Neural progenitor cell (in vitro differentiated cells): Measurements from ENCODE around the gene EVI5L. TPM values are rescaled to one million over a fixed set of nuclear protein-coding genes. Genes with fewer than 3 reads are reported as not detected.

Experiments
- DNase-seq: peaks from one replicate; pipeline ENCODE4 v3.0.0-alpha.2; 2016; ENCODE audit warnings: low spot score
- H2AFZ ChIP-seq: fragments of 200-600 bp; sonication (generic); replicated peaks from 2 replicates; pipeline ENCODE4 v1.6.1; 2016; ENCODE audit warnings: antibody characterized with exemption
- H3F3A ChIP-seq: fragments of 200-600 bp; sonication (generic); 2 replicates; pipeline ENCODE4 v1.6.1; 2016; ENCODE audit warnings: antibody characterized with exemption, low read depth
- H3K27ac ChIP-seq: fragments of 200-600 bp; sonication (generic); 2 replicates; pipeline ENCODE4 v1.5.1; 2016; ENCODE audit warnings: mild to moderate bottlenecking
- H3K27me3 ChIP-seq: fragments of 200-600 bp; sonication (generic); 2 replicates; pipeline ENCODE4 v1.6.1; 2016; ENCODE audit warnings: mild to moderate bottlenecking, moderate library complexity
- H3K36me3 ChIP-seq: fragments of 200-600 bp; sonication (generic); 2 replicates; pipeline ENCODE4 v1.5.1; 2016
- H3K4me1 ChIP-seq: fragments of 200-600 bp; sonication (generic); 2 replicates; pipeline ENCODE4 v1.6.1; 2016; ENCODE audit warnings: mixed run types
- H3K4me2 ChIP-seq: fragments of 200-600 bp; sonication (generic); 2 replicates; pipeline ENCODE4 v1.6.1; 2016
- H3K4me3 ChIP-seq: fragments of 200-600 bp; sonication (generic); 2 replicates; pipeline ENCODE4 v1.5.1; 2016
- H3K79me2 ChIP-seq: fragments of 200-600 bp; sonication (generic); 2 replicates; pipeline ENCODE4 v1.6.1; 2016; ENCODE audit warnings: low read depth
- H3K9ac ChIP-seq: fragments of 200-600 bp; sonication (generic); 2 replicates; pipeline ENCODE4 v1.6.1; 2016
- H3K9me3 ChIP-seq: fragments of 200-600 bp; sonication (generic); 2 replicates; pipeline ENCODE4 v1.5.1; 2016; ENCODE audit warnings: low read depth
- H4K20me1 ChIP-seq: fragments of 200-600 bp; sonication (generic); 2 replicates; pipeline ENCODE4 v1.6.1; 2016; ENCODE audit warnings: low read depth
- H3K27ac Mint-ChIP-seq: 3 replicates; pipeline ENCODE4 v1.8.0; 2021; ENCODE audit warnings: mixed read lengths
- H3K27me3 Mint-ChIP-seq: 2 replicates; pipeline ENCODE4 v1.8.0; 2022; ENCODE audit warnings: low read depth, mild to moderate bottlenecking, inconsistent platforms, moderate library complexity, mixed read lengths; ENCODE audit not compliant: insufficient read depth
- H3K36me3 Mint-ChIP-seq: 3 replicates; pipeline ENCODE4 v1.8.0; 2021; ENCODE audit warnings: mixed read lengths
- H3K4me1 Mint-ChIP-seq: 3 replicates; pipeline ENCODE4 v1.8.0; 2021; ENCODE audit warnings: mixed read lengths
- H3K4me3 Mint-ChIP-seq: 3 replicates; pipeline ENCODE4 v1.8.0; 2021; ENCODE audit warnings: mild to moderate bottlenecking, moderate library complexity, mixed read lengths
- H3K9me3 Mint-ChIP-seq: 3 replicates; pipeline ENCODE4 v1.8.0; 2020; ENCODE audit warnings: mixed read lengths
- EZH2 ChIP-seq: fragments of 200-600 bp; sonication (generic); IDR thresholded peaks from 2 replicates; pipeline ENCODE4 v1.6.1; 2017; ENCODE audit warnings: antibody characterized with exemption, mild to moderate bottlenecking, moderate library complexity
- EZH2phosphoT487 ChIP-seq: fragments of 200-600 bp; sonication (generic); IDR thresholded peaks from 2 replicates; pipeline ENCODE4 v1.6.1; 2017; ENCODE audit warnings: antibody characterized with exemption
- total RNA-seq: library from RNA; depleted of rRNA; stranded (reverse); fragments of >200 nt; gene quantifications from 2 replicates; pipeline ENCODE4 v1.2.3, GENCODE V29; 2015; ENCODE audit warnings: low replicate concordance
- TF ChIP-seq, protein P1 (sequence below): fragments of 200-600 bp; sonication (generic); IDR thresholded peaks from 2 replicates; pipeline ENCODE4 v1.5.1; 2017; ENCODE audit warnings: antibody characterized with exemption, mild to moderate bottlenecking

Gene EVI5L
- total RNA-seq, 1 donor from 2014 or later, result 4.1 TPM

DNA sequence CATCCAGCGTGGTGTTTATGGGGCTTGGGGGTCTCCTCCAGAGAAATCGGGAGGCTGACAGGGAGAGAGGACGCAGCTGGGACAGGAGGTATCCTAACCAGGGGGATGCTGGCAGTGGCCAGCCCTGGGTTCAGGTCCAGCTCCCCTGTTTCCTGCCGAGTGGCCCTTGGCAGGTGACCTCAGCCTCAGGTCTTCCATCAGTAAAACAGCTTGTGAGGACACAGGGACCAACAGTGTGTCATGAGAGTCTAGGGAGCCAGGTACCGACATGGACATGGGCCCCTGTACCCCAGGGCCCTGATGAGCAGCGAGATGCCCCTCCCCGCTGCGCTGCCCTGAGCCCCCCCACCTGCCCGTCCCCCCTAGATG is 19.6 kb downstream of the EVI5L start:
- Histone ChIP-seq H2AFZ (no peak overlapping the region), H3K36me3 (no peaks in the 10 kb centered on the region), H3K79me2 (no peaks in the 10 kb centered on the region), H4K20me1 (peaks cover 12% of the 10 kb centered on the region), H3K4me3 (no peak overlapping the region), H3F3A (no peaks in the 10 kb centered on the region), H3K9ac (no peak overlapping the region), H3K4me1 (no peaks in the 10 kb centered on the region), H3K4me2 (no peak overlapping the region), H3K9me3 (no peaks in the 10 kb centered on the region), H3K27me3 (peaks cover 14% of the 10 kb centered on the region), H3K27ac (no peak overlapping the region)
- Mint-ChIP-seq H3K4me3 (no peak overlapping the region), H3K27ac (no peak overlapping the region), H3K27me3 (peaks cover 5% of the 10 kb centered on the region), H3K36me3 (no peaks in the 10 kb centered on the region), H3K9me3 (no peaks in the 10 kb centered on the region), H3K4me1 (peaks cover 10% of the 10 kb centered on the region)
- DNase-seq, result no peak
- TF ChIP-seq EZH2 (no peak), EZH2phosphoT487 (no peak)
- TF ChIP-seq, protein P1, sequence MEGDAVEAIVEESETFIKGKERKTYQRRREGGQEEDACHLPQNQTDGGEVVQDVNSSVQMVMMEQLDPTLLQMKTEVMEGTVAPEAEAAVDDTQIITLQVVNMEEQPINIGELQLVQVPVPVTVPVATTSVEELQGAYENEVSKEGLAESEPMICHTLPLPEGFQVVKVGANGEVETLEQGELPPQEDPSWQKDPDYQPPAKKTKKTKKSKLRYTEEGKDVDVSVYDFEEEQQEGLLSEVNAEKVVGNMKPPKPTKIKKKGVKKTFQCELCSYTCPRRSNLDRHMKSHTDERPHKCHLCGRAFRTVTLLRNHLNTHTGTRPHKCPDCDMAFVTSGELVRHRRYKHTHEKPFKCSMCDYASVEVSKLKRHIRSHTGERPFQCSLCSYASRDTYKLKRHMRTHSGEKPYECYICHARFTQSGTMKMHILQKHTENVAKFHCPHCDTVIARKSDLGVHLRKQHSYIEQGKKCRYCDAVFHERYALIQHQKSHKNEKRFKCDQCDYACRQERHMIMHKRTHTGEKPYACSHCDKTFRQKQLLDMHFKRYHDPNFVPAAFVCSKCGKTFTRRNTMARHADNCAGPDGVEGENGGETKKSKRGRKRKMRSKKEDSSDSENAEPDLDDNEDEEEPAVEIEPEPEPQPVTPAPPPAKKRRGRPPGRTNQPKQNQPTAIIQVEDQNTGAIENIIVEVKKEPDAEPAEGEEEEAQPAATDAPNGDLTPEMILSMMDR, result no peak

- Mint-ChIP-seq H3K4me3 (no peak overlapping the region), H3K9me3 (no peaks in the 10 kb centered on the region), H3K27me3 (peaks cover 5% of the 10 kb centered on the region), H3K36me3 (no peaks in the 10 kb centered on the region), H3K4me1 (peaks cover 10% of the 10 kb centered on the region), H3K27ac (no peak overlapping the region)
- Histone ChIP-seq H4K20me1 (peaks cover 14% of the 10 kb centered on the region), H3K27me3 (peaks cover 19% of the 10 kb centered on the region), H3K4me3 (no peak overlapping the region), H3K4me2 (no peak overlapping the region), H3K27ac (no peak overlapping the region), H3K79me2 (no peaks in the 10 kb centered on the region), H3K9ac (no peak overlapping the region), H3F3A (no peaks in the 10 kb centered on the region), H3K9me3 (no peaks in the 10 kb centered on the region), H3K36me3 (no peaks in the 10 kb centered on the region), H3K4me1 (no peaks in the 10 kb centered on the region), H2AFZ (no peak overlapping the region)
- TF ChIP-seq, protein P1, result no peak
- TF ChIP-seq EZH2 (no peak), EZH2phosphoT487 (no peak)
- DNase-seq, result no peak
Measured at GRCh38 chr19:7850000-7850813, 20.2 kb downstream of the EVI5L start.

DNA sequence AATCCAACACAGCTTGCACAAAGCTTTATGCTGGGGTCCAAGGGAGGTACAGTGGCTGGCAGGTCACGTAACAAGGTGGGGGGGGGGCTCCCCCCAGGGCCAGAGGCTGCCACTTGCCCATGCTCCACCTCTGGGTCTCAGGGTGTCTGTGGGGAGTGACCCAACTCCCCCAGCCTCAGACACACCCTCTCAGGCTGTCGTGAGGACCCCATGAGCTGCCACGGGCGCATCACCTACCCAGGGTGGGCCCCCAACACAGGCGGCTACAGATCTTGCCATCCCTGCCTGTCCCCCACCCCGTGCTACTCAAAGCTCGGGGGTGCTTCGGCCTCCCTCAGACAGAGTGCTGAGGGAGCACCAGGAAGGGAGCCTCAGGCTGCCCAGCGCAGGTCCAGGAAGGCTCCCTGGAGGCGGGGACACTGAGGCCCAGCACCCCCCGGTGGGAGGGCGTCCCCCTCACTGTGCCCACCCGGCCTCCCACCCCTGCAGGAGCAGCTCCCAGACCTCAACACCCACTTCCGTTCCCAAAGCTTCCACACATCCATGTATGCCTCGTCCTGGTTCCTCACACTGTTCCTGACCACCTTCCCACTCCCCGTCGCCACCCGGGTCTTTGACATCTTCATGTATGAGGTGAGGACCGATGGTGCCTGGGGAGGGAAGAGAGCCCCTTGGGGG is 21.1 kb downstream of the EVI5L start:
- no peaks in the 10 kb centered on the region for H3K9me3 ChIP-seq
- H3K4me3 ChIP-seq, result no peak overlapping the region
- DNase-seq, result no peak
- H4K20me1 ChIP-seq, result peaks cover 14% of the 10 kb centered on the region
- TF ChIP-seq EZH2phosphoT487 (no peak), EZH2 (no peak)
- peaks cover 6% of the 10 kb centered on the region for H3K27me3 Mint-ChIP-seq
- H3K4me1 ChIP-seq, result no peaks in the 10 kb centered on the region
- no peaks in the 10 kb centered on the region for H3K36me3 ChIP-seq
- H3K27me3 ChIP-seq, result peaks cover 26% of the 10 kb centered on the region
- no peak overlapping the region for H3K4me2 ChIP-seq
- no peaks in the 10 kb centered on the region for H3F3A ChIP-seq
- H2AFZ ChIP-seq, result no peak overlapping the region
- H3K4me3 Mint-ChIP-seq, result no peak overlapping the region
- peaks cover 10% of the 10 kb centered on the region for H3K4me1 Mint-ChIP-seq
- H3K9me3 Mint-ChIP-seq, result no peaks in the 10 kb centered on the region
- H3K36me3 Mint-ChIP-seq, result no peaks in the 10 kb centered on the region
- H3K79me2 ChIP-seq, result no peaks in the 10 kb centered on the region
- H3K27ac Mint-ChIP-seq, result no peak overlapping the region
- H3K27ac ChIP-seq, result no peak overlapping the region
- no peak overlapping the region for H3K9ac ChIP-seq
